SKM-1 treated with dmso at 0.1 percent for 144 hours (cell line): Measurements from ENCODE around the gene HSH2D.
A peak's percentile ranks its signal among the peaks of the same experiment; 100 is the strongest.

Source experiments
- DNase-seq: peaks from one replicate; lab custom pipeline; 2025; ENCODE audit not compliant: unreplicated experiment; lab: John Stamatoyannopoulos, UW

HSH2D gene

DNA sequence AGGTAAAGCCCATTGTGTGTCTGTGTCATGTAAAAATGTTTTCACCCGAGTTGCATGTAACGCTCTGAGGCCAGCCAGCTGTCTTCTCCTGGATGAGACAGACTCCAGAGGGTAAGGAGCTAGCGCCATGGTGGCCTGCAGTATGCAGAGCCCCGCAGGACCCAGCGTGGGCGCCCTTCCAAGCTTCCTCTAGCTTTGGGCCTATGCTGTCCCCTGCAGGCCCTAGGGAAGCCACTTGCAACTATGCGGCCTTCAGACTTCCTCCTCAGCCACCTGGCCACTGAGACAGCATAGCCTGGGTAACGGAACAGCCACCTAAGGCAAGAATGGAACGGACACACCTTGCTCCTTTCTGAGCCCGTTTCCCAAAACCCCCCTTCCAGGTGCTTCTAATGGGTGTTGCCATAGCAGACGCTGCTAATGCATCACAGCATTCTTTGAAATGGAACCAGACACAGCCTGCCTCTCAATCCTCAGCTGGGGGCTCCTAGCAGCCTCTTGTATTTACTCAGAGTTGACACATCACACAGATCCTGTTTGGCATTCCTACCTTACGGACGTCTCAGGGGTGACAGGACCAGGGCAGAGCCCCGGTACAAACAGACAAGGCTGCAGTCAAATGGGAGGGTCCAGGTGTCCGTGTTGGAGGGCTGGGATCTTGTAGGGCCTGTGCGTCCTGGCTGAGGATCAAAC, 47.9 kb downstream of the HSH2D start:
- no peak for DNase-seq

DNA sequence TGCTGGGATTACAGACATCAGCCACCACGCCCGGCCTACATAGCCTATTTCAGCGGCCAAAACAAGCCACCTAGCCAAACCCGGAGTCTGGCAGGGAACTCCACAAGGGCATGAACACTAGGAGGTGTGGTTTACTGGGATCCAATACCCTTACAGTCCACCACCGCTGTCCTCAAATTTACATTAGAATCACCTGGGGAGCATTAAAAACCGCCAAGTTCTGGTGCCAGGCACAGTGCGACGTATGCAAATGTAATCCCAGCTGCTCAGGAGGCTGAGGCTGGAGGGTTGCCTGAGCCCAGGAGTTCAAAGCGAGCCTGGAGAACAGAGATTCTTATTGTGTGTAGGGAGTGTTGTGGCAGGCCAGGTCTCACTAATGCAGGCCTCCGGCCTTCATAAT, 50.0 kb downstream of the HSH2D start:
- no peak for DNase-seq

DNA sequence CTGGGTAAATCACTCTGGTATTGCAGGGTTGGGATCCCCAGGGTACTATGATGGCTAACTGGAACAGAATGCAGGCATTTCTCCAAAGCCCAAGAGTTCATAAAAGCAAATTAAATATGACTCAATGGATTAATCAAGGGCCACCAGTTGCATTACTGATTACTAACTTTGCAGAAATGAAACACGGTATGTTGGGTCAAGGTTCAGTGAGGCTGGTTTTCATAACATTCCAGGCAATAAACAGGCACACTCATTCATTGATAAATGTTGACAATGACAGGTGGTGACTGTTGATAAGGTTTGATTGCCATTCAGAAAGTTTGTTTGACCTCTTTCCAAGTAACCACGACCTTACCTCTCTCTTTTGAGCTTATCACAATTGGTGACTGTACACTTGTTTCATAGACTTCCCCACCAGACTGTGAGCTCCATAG, 53.7 kb downstream of the HSH2D start:
- DNase-seq = no peak

DNA sequence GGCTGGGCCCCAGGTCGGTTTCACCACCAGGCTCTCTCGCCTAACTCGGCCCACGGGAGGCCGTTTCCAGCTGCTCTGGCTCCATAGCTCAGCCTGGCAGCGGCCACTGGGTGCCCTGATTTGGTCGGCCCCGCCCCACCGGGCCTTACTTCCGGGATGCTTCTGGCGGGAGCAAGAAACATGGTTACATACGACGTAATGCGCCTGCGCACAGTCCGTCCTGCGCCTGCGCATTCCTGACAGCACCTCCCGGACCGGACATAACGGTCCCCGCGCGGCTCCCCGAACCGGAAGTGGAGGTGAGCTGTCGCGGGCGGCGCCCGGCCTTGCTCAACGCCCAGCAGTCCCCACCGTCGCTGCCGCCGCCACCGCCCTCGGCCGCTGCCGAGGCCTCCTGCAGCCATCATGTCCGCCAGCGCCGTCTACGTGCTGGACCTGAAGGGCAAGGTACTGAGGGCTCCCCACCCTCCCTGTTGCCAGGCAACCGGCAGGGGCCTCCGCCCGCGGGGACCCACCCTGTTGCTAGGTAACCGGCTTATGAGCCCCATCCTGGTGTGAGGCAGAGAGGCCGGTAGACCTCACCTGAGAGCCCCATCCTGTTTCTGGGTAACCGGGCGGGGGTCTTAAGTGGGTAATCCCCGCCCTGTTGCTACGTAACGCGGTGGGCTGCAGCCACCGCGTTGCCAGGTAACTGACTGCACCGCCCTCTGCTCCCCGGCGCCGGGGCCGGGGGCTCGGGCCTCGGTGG, 54.3 kb downstream of the HSH2D start, which contains the start of gene AP1M1:
Gene AP1M1, plus strand, starts transcription at position 290 of the 748 bp plus-strand sequence. Its CDS starts 116 bp downstream, at position 406.
- peak; percentile 92 for DNase-seq

DNA sequence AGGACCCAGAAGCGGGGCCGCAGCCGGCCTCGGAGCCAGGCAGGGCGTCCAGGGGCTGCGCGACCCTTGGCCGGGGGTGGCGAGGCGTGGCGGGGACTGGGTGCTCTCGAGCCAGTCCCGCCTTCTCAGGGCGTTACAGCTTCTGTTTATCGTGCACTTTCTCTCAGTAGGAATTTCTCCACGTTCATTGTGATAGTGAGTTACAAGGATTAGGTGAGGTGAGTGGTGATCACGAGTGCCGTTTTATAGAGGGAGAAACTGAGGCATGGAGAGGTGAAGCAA, 54.8 kb downstream of the HSH2D start:
- DNase-seq = no peak

DNA sequence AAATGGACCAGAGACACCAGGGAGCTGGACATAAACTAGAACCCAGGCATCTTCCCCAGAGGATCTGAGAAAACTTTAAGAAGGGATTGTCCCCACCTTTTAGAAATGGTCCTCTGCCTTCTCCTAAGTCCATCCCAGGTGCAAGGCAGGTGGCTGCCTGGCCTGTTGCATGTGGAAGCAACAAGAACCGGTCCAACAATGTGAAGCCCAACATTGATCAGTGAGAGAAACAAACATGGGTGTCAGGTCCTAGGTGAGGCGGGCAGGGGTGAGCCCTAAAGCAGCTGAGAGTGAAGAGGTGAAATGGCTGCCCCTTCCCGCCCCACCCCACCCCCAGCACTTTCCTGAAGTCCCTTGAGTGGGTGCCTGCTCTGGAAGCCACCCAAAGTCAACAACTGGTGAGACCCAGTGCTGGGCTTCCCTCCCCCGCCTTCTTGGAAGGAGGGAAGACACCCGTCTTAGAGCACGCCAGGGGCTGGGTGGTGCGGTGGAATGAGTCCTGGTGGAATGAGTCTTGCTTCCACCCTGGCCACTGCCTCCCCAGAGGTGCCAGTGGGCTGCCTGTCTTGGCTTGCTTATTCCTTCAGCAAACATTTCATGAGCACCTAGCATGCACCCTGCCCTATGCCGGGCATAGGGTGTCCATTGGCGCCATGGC, 55.9 kb downstream of the HSH2D start:
- no peak for DNase-seq

DNA sequence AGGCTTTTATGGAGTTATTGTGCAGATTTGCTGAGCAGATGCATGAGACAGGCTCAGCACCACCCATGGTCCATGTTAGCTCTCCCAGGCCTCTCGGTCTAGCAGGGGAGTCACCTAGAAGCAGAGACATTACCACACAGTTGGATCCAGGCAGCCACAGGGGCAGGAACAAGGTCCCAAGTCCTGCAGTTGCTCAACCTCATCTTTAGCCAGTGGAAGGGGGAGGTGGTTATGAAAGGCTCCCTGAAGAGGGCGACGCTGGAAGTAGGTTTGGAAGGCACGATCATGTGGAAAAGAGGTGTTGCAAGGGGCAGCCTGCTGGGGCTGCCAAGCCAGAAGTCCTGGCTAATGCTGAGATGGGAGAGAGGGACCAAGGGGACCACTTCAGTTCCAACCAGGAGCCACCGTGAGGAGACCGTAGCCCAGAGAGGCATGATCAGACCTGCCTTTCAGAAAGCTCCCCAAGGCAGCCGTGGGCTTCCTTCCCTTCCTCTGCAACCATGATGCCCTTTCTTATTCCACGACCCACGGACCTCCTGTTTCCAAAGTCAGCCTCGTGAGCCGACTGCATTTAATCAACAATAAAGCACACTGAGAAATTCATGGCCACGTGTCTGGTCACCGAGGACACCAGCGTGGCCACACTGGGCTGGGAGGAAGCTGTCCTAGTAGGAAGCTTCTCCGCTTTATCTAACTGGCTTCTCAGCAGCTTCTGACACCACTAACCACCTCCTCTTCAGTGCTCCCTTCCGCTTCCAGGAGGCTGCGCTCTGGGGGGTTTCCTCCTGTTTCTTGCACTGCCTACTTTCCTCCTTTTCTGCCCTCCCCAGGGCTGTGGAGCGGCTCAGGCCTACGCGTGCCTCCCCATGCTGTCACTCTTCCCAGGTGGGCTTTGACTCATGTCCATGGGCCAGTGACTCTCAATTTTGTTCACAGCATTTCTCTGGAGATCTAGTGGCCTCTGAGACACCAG, 56.8 kb downstream of the HSH2D start:
- peak; percentile 35 for DNase-seq

DNA sequence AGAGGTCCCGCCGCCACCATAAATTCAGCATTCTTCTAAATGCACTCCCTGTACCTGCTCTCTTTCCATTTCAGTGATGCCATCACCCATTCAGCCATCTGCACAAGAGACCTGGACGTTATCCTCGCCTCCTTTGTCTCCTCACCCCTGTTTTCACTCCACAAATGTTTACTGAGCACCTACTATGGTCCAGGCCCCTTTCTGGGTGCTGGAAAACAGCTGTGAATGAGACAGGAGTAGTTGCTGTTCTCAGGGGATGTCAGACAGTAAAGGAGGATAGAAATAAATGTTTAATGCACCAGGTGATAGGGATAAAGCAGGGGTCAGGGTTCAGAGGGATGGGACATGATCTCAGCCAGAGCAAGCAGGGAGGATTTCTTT, 57.5 kb downstream of the HSH2D start:
- DNase-seq = no peak

DNA sequence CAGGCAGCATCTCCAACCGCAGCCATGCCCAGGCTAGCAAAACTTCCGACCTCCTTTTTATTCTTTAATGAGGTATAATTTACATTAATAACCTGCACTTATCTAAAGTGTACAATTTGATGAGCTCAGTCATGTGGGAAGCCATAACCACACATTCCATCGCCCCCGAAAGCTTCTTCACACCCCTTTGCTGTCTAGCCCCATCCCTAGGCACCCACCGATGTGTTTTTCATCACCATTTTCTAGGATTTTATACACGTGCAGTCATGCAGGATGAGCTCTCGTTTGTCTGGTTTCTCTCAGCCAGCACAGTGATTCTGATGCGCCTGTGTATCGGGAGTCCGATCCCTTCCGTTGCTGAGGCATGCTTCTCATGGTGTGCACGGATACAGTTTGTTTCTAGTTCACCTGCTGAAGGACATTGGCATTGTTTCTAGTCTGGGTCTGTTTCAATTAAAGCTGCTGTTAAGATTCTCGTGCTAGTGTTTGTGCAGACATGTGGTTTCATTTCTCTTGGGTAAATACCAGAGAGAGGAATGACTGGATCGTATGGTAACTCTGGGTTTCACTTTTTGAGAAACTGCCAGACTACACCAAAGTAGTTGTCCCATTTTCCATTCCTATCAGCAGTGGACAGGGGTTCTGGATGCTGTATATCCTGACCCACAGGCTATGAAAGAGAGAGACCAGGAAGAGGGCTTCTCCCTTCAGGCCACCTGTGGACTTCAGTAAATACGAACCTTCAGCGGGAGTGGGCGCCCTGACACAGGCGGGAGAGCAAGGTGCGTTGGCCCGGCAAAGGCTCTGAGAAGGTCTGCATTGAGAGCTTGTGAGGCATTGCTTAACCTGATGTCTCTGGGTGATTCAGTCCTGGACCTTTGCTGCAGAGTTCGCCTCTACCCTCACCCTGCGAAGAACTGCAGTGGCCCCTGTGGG, 59.1 kb downstream of the HSH2D start:
- DNase-seq = no peak

DNA sequence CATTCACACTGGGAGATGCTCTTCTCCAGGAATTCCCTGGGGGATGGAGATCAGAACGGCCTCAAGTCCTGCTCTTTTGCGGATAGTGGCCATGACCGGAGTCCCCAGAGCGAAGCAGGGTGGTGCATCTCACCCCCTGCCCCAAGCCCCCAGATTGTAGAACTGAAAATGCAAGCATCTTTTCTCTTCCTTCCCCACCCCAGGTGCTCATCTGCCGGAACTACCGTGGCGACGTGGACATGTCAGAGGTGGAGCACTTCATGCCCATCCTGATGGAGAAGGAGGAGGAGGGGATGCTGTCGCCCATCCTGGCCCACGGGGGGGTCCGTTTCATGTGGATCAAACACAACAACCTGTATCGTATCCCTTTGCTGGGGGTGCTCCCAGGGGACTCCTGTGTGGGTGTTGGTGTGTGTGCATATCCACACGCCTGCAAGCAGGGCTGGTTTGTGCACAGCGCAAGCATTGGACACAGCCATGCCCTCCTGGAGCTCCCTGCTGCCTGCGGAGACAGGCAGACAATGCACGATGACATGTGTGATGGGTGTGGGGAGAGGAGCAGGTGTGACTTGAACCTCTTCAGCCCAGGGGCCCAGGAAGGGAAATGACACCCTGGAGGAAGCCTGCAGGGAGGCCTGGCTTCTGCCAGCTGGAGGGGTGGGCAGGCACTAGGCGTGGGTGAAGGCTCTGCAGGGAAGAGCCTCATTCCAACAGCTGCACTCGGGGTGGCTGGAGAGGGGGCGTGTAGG, 59.9 kb downstream of the HSH2D start:
- no peak for DNase-seq

DNA sequence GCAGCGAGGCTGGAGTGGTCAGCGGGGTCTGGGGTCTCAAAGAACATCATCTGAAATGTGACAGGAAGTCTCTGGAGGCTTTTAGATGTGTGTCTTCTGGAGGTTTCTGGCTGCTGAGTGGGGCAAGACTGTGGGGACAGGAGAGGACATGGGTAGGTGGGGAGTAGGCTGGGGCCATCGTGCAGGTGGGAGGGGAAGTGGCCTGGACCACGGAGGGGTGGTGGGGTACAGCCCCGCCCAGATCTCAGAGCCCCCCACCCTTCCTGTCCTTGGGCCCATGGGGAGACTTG, 60.5 kb downstream of the HSH2D start:
- no peak for DNase-seq

DNA sequence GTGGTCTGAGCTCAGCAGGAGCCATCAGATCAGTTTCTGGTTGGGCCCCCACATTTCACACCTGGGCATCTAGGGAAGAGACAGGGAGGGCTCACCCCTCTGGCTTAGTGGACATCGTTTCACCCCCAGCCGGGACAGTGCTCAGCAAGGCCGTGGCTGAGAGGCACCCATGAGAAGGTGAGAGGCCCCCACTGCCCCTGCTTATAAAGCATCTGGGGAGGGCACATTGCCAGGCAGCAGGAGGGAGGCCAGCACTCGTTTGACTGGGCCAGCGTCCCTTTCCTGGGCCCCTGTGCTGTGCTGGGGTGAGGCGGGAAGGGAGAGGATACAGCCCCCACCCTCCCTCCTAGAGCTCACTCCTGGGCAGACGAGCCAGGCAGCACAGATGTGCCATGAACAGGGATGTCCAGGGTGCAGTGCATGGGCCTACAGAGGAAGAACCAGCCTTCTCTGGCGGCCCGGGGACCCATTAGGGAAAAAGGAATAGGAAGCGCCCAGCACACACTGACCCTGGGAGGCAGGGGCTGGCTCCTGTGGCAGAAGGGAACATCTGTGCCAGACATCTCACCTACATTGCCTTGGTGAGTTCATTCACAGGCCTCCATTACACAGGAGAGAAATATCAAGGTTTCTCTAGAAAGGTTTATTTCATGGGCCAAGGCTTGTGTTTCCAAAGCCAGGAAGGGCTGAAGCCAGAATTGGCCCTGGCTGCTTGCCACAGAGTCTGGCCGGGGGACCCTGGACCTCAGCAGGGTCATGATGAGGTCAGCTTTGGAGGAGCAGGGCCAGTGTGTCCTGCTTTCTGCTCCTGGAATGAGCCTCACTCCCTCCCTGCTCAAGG, 61.9 kb downstream of the HSH2D start:
- DNase-seq = no peak

DNA sequence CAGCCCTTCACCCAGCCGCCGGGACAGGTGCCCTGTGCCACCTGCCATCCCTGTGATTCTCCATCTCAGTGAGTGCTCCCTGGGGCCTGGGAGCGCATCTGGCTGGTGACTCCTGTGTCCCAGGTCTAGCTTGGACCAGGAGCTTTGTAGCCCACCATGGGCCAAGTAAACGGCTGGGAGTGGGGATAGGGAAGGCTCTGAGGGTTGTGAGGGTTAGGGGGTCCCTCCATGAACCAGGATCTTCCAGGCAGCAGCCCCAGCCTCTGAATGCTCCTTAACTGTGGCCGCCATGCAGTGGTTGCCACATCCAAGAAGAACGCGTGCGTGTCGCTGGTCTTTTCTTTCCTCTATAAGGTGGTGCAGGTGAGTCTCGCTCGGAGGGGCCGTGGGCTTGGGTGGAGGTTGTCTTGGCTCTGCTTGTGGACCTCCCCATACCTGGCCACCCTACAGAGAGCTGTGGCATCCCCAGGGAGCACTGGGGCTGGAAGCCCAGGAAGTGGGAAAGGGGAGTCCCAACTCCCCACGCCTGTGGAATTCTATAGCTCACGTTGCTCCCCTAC, 62.6 kb downstream of the HSH2D start:
- no peak for DNase-seq

DNA sequence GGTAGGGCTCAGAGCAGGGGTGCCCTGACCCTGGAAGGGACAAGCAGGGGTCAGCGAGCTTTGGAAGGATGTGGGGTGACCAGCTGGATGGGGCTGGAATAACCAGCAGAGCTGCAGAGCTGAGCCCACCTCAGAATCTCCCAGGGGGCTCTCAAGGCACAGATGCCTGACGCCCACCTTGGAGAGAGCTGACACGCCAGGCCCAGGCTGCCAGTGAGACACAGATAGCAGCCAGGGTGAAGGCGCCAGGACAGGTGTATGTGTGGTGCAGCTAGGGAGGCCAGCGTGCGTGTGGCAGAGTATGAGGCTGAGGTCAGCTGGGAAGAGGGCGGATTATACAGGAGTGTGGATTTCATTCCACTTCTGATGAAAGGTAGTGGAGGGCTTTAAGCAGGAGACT, 63.2 kb downstream of the HSH2D start:
- no peak for DNase-seq

DNA sequence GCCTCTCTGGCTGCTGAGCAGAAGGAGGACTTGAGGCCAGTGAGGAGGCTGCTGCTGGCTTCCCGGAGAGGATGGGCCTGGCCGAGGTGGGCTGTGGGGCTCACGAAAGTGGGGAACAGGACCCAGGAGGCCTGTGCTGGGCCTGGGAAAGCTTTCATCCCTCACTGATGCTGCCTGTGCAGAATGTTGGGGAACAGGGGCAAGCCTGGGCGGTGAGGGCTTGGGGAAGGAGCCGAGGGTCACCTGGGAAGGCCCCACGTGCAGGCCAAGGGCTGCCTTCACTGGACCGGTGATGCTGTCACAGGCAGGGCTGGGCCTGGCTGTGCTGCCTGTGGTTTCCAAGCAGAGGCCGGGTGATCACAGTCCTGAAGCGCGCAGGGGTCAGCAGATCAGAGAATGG, 63.6 kb downstream of the HSH2D start:
- DNase-seq = no peak

DNA sequence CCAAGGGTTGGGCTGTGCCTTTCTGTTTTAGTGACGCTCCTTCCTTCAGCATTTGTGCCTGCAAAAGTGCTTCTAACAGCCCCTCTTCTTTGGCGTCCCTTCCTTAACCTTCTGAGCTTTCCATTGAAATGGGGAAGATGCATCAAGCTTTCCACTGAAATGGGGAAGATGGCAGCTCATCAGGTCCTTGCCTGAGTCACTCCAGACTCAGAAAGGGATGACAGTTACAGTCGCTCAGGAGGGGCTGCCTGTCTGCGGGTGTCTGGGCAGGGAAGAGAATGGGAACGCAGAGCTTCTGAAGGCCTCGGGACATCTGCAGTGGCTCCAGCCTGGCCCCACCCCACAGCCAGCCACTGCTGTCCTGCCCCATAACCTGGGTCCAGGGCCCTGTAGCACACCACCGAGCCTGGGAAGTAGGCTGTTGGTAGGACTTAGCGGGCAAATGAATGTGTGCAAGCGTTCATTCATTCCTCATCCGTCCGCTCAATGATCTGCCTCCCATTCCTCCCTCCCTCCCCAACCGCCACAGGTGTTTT, 64.1 kb downstream of the HSH2D start:
- DNase-seq = no peak
